Gastroesophageal sphincter (tissue), 4 donors: Measurements from ENCODE around the gene BRIP1. TPM values are rescaled to one million over a fixed set of nuclear protein-coding genes. Genes with fewer than 3 reads are reported as not detected.

Experiments used
- ATAC-seq: fragments of 150-250 bp; one replicate; pipeline ENCODE4 v1.9.1; 2016; ENCODE audit warnings: mild to moderate bottlenecking, moderate library complexity
- H3K27ac ChIP-seq, 4 donors: fragments of 200-600 bp; sonication (generic) in 3 of 4; 1 replicate in 3 of 4; 2 replicates in 1 of 4; pipeline ENCODE4 v1.5.1; 2016 to 2019
- H3K27me3 ChIP-seq: fragments of 200-600 bp; sonication (generic); one replicate; pipeline ENCODE4 v1.5.1; 2019
- H3K36me3 ChIP-seq, 2 donors: fragments of 200-600 bp; sonication (generic); one replicate each; pipeline ENCODE4 v1.5.1; 2019; ENCODE audit warnings: control low read depth in 1 of 2
- H3K4me1 ChIP-seq, 3 donors: fragments of 200-600 bp; sonication (generic); 1 replicate in 2 of 3; 2 replicates in 1 of 3; pipeline ENCODE4 v1.5.1; 2016 to 2019; ENCODE audit warnings: control low read depth in 2 of 3
- H3K4me3 ChIP-seq, 2 donors: fragments of 200-600 bp; sonication (generic); one replicate each; pipeline ENCODE4 v1.5.1; 2019; ENCODE audit warnings: mild to moderate bottlenecking in 1 of 2, moderate library complexity in 1 of 2
- H3K9me3 ChIP-seq, 3 donors: fragments of 200-600 bp; sonication (generic); one replicate each; pipeline ENCODE4 v1.5.1; 2017 to 2019; ENCODE audit warnings: control low read depth in 2 of 3
- EP300 ChIP-seq: sonication (generic); formaldehyde crosslinking; IDR thresholded peaks from one replicate; pipeline ENCODE4 v1.6.1; 2017; ENCODE audit warnings: antibody characterized with exemption, mild to moderate bottlenecking
- POLR2A ChIP-seq, 2 donors: fragments of 450-650 bp; IDR thresholded peaks; one replicate each; pipeline ENCODE4 v1.6.1; 2017; ENCODE audit warnings: antibody characterized with exemption in 2 of 2, mild to moderate bottlenecking in 2 of 2, moderate library complexity in 1 of 2
- POLR2AphosphoS5 ChIP-seq: sonication (generic); formaldehyde crosslinking; IDR thresholded peaks from one replicate; pipeline ENCODE4 v1.6.1; 2017; ENCODE audit warnings: antibody characterized with exemption
- WGBS, 2 donors: methylation state at CpG; one replicate each; pipeline ENCODE4 v1.1.5; 2018; ENCODE audit warnings: low coverage in 1 of 2; 5-methylcytosine and 5-hydroxymethylcytosine counted together
- total RNA-seq, 4 donors: library from RNA; depleted of rRNA; stranded (reverse); fragments of >200 nt; gene quantifications; one replicate each; pipeline ENCODE4 v1.1.0, GENCODE V29; 2016
- TF ChIP-seq, protein P1 (sequence below), 4 experiments: fragments of 200-600 bp in 2 of 4; fragments of 450-650 bp in 2 of 4; sonication (generic) in 1 of 4; IDR thresholded peaks; one replicate each; pipeline ENCODE4 v1.5.1; 2017 to 2019; ENCODE audit warnings: antibody characterized with exemption in 4 of 4, mild to moderate bottlenecking in 2 of 4, moderate library complexity in 2 of 4

BRIP1 gene
- total RNA-seq, 4 donors from 2014 or later: 0.15 to 1.1 (median 0.29) TPM

DNA sequence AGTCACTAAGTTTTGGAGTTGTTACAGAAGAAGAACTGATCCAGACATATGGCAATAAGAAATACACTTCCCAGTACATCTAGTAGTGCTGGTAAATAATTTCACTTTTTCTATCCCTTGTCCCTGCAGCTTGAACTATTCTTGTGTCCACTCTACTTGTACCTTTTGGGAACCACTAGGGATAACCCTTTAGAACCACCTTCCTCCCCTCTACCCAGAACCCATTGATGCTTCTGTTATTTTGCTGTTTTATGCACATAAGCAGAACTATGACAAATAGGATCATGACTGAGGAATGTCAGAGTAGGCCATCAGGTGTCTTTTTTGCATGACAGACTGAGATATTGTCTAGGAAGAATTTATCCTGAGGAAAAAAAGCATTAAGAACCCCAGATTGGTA, 125.1 kb downstream of the BRIP1 start:
- H3K27me3 ChIP-seq: no peaks in the 10 kb centered on the region
- TF ChIP-seq, protein P1, sequence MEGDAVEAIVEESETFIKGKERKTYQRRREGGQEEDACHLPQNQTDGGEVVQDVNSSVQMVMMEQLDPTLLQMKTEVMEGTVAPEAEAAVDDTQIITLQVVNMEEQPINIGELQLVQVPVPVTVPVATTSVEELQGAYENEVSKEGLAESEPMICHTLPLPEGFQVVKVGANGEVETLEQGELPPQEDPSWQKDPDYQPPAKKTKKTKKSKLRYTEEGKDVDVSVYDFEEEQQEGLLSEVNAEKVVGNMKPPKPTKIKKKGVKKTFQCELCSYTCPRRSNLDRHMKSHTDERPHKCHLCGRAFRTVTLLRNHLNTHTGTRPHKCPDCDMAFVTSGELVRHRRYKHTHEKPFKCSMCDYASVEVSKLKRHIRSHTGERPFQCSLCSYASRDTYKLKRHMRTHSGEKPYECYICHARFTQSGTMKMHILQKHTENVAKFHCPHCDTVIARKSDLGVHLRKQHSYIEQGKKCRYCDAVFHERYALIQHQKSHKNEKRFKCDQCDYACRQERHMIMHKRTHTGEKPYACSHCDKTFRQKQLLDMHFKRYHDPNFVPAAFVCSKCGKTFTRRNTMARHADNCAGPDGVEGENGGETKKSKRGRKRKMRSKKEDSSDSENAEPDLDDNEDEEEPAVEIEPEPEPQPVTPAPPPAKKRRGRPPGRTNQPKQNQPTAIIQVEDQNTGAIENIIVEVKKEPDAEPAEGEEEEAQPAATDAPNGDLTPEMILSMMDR (IDR thresholded peaks at IDR 0.05): no peak
- TF ChIP-seq EP300: no peak
- TF ChIP-seq POLR2A (IDR thresholded peaks at IDR 0.05): no peak
- TF ChIP-seq POLR2AphosphoS5: no peak
- no peak for ATAC-seq
- no peaks in the 10 kb centered on the region for H3K4me1 ChIP-seq
- H3K4me3 ChIP-seq: no peak overlapping the region
- no peaks in the 10 kb centered on the region for H3K36me3 ChIP-seq
- peaks cover 0 to 13% (median 0%) of the 10 kb centered on the region in 3 donors for H3K9me3 ChIP-seq
- H3K27ac ChIP-seq: no peak overlapping the region

DNA sequence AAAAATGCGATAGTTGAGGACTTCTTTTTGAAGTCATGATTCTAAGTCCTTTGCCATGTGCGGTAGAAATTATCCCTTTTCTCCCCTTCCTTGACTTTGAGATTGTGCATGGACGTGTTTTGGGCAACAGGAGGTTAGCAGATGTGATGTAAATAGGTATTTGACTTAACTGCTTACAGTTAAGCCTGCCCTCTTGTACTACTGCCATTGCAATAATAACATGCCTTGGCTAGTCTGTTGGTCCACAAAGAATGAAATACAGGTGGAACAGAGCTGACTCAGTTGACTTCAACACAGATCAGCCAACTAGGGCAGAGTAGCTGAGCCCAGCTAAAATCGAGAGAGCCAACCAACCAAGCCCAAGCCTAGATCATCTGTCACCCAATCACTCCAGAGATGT, 125.5 kb downstream of the BRIP1 start:
- H3K27ac ChIP-seq: no peak overlapping the region
- peaks cover 0 to 13% (median 0%) of the 10 kb centered on the region in 3 donors for H3K9me3 ChIP-seq
- H3K4me3 ChIP-seq: no peak overlapping the region
- H3K4me1 ChIP-seq: no peaks in the 10 kb centered on the region
- no peak for ATAC-seq
- 89 to 100% methylated on average over 4 of the region's 4 CpGs for WGBS, 2 donors
- no peak for TF ChIP-seq EP300
- TF ChIP-seq POLR2A (IDR thresholded peaks at IDR 0.05): no peak
- no peaks in the 10 kb centered on the region for H3K27me3 ChIP-seq
- H3K36me3 ChIP-seq: no peaks in the 10 kb centered on the region

DNA sequence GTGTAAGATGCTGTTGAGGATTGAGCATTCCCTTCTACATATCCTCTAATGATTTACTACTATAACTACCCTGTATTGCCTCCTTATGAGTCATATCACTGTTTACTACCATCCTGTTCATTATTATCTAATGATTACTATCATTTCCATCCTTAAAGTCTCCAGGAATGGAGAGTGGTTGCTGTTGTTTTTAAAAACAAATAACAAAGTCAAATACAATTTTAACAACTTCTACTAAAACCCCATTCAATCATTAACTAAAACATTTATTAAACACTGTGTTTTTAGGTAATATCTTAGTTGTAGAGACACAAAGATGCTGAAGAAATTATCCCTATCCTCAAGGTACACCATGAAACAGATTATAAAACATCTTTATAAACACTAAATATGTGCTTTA, 126.9 kb downstream of the BRIP1 start:
- H3K27me3 ChIP-seq: no peaks in the 10 kb centered on the region
- H3K36me3 ChIP-seq: no peaks in the 10 kb centered on the region
- H3K4me3 ChIP-seq: no peak overlapping the region
- H3K4me1 ChIP-seq: no peaks in the 10 kb centered on the region
- H3K9me3 ChIP-seq: peaks cover 0 to 6% (median 0%) of the 10 kb centered on the region in 3 donors
- TF ChIP-seq POLR2A (IDR thresholded peaks at IDR 0.05): no peak
- TF ChIP-seq POLR2AphosphoS5: no peak
- TF ChIP-seq EP300: no peak
- TF ChIP-seq, protein P1 (IDR thresholded peaks at IDR 0.05): no peak
- no peak overlapping the region for H3K27ac ChIP-seq
- no peak for ATAC-seq

DNA sequence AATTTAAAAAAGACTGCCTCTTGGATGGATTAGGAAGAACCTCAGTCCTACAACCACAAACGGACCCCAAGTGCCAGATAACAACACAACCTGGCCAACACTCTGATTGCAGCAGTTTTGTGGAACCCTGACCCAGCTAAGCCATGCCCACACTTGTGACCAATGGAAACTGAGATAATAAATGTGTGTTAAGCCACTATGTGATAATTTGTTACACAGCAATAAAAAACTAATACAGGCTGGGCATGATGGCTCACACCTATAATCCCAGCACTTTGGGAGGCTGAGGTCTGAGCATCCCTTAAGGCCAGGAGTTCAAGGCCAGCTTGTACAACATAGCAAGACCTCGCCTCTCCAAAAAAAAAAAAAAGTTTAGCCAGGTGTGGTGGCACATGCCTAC, 127.5 kb downstream of the BRIP1 start:
- no peaks in the 10 kb centered on the region for H3K36me3 ChIP-seq
- H3K4me1 ChIP-seq: no peaks in the 10 kb centered on the region
- H3K27me3 ChIP-seq: no peaks in the 10 kb centered on the region
- WGBS, 2 donors: 100% methylated on average over 1 of the region's 2 CpGs
- TF ChIP-seq, protein P1 (IDR thresholded peaks at IDR 0.05): no peak
- H3K9me3 ChIP-seq: no peaks in the 10 kb centered on the region
- H3K27ac ChIP-seq: no peak overlapping the region
- no peak for ATAC-seq
- H3K4me3 ChIP-seq: no peak overlapping the region

DNA sequence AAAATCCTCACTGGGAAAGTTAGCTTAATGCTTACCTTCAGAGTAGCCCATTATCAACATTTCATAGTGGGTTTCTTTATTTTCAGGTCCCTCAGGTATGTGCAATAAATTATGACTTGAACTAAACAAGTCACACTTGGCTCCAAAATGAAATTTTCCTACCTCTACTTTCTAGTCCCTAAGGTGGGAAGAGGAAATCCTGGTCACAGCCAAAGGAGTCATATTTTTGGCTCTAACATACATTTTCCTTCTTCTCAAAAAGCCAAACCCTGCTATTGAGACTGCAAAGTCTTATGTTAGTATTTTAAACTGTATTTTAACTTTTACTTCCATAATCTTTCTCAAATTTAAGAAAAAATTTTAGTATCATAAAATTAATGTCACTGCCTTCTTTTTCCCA, 128.9 kb downstream of the BRIP1 start:
- Histone ChIP-seq H3K4me3 (no peak overlapping the region), H3K27ac (no peak overlapping the region), H3K4me1 (no peaks in the 10 kb centered on the region), H3K9me3 (no peaks in the 10 kb centered on the region), H3K36me3 (no peaks in the 10 kb centered on the region), H3K27me3 (no peaks in the 10 kb centered on the region)
- no peak for ATAC-seq
- TF ChIP-seq POLR2AphosphoS5 (no peak), POLR2A (IDR thresholded peaks at IDR 0.05) (no peak), EP300 (no peak)
- TF ChIP-seq, protein P1 (IDR thresholded peaks at IDR 0.05): no peak

DNA sequence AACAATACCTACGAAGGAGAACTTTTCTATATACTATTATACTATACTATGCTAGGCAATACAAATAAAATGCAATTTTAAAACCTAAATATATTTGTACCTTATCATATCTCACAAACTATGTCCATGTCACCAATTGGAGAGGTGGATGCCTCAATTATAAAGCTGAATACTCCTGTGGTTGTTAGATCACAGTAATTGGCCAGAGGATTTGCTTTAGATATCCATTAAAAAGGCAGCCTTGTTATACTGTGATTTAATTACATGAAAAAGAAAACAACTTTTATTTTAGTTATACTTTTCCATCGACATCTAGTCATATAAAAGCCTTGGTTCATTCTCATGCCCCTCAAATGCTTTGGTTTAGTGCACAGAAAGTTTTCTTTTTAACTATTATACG, 129.3 kb downstream of the BRIP1 start:
- 83 to 84% methylated on average over 2 to 3 of the region's 3 CpGs for WGBS, 2 donors
- Histone ChIP-seq H3K36me3 (no peaks in the 10 kb centered on the region), H3K27ac (no peak overlapping the region), H3K4me1 (no peaks in the 10 kb centered on the region), H3K27me3 (no peaks in the 10 kb centered on the region), H3K4me3 (no peak overlapping the region), H3K9me3 (no peaks in the 10 kb centered on the region)
- no peak for TF ChIP-seq EP300
- TF ChIP-seq, protein P1 (IDR thresholded peaks at IDR 0.05): no peak
- ATAC-seq: no peak
